Hypothalamus (tissue), 51 donors: ENCODE data around the gene TCP1.
"Not testable (repeated sequence)": the region's sequence is repeated elsewhere in the genome, so short reads cannot be mapped to it uniquely, and the experiment has no call there.

Experiments
- DNase-seq, 51 donors: peaks; one replicate each; lab custom pipeline; 2025; lab: John Stamatoyannopoulos, UW

Gene TCP1

GRCh38 chr6:159778131-159778530 is 11.3 kb downstream of the TCP1 start:
- no peak for DNase-seq

- DNase-seq: no peak
Observed at GRCh38 chr6:159777240-159777904, 12.0 kb downstream of the TCP1 start.

- no peak for DNase-seq
Observed at GRCh38 chr6:159772196-159772595, 17.2 kb downstream of the TCP1 start.

- no peak for DNase-seq
Observed at GRCh38 chr6:159769470-159769869, 19.9 kb downstream of the TCP1 start.

GRCh38 chr6:159766906-159767305 is 22.5 kb downstream of the TCP1 start:
- no peak for DNase-seq

- peak in 10 of 51 donors; percentile 10 to 65 (median 47) for DNase-seq
Observed at GRCh38 chr6:159762681-159763293, 26.6 kb downstream of the TCP1 start.

- DNase-seq: peak; percentile 72 to 99 (median 95)
Observed at GRCh38 chr6:159761873-159762680, 27.3 kb downstream of the TCP1 start, which contains the start of gene ACAT2. Gene ACAT2, plus strand, starts transcription at chr6:159762045. Its CDS starts 43 bp downstream, at chr6:159762088.

GRCh38 chr6:159761129-159761872 is 28.1 kb downstream of the TCP1 start:
- DNase-seq: peak in 21 of 51 donors; percentile 10 to 68 (median 41)

GRCh38 chr6:159760602-159761057 is 28.8 kb downstream of the TCP1 start:
- DNase-seq: no peak

- no peak for DNase-seq
Observed at GRCh38 chr6:159759645-159760044, 29.8 kb downstream of the TCP1 start.

- DNase-seq: no peak
Observed at GRCh38 chr6:159758031-159759001, 31.1 kb downstream of the TCP1 start.

GRCh38 chr6:159756508-159756907 is 32.9 kb downstream of the TCP1 start:
- no peak for DNase-seq

- DNase-seq: peak in 12 of 51 donors; percentile 2 to 26 (median 8)
Observed at GRCh38 chr6:159754959-159755914, 34.2 kb downstream of the TCP1 start.

- DNase-seq: no peak
Observed at GRCh38 chr6:159754401-159754800, 35.0 kb downstream of the TCP1 start.

GRCh38 chr6:159753081-159753872 is 36.1 kb downstream of the TCP1 start:
- no peak for DNase-seq

GRCh38 chr6:159751448-159751847 is 38.0 kb downstream of the TCP1 start:
- no peak for DNase-seq

GRCh38 chr6:159748127-159748526 is 41.3 kb downstream of the TCP1 start:
- not testable (repeated sequence) for DNase-seq
